Type B pancreatic cell (in vitro differentiated cells): Measurements from ENCODE around the gene PKLR. TPM values are rescaled to one million over a fixed set of nuclear protein-coding genes. Genes with fewer than 3 reads are reported as not detected.

ENCODE experiments used
- DNase-seq: peaks from one replicate; pipeline ENCODE4 v3.0.0; 2021; ENCODE audit warnings: mixed read lengths; ENCODE audit not compliant: unreplicated experiment; ENCODE audit errors: extremely low spot score
- H3K27ac Mint-ChIP-seq: 2 replicates; pipeline ENCODE4 v1.8.0; 2021; ENCODE audit warnings: mild to moderate bottlenecking, mixed read lengths
- H3K27me3 Mint-ChIP-seq: 2 replicates; pipeline ENCODE4 v1.8.0; 2021; ENCODE audit warnings: mixed read lengths
- H3K36me3 Mint-ChIP-seq: 2 replicates; pipeline ENCODE4 v1.8.0; 2021; ENCODE audit warnings: mixed read lengths
- H3K4me1 Mint-ChIP-seq: one replicate; pipeline ENCODE4 v1.8.0; 2021; ENCODE audit warnings: mixed read lengths; ENCODE audit not compliant: unreplicated experiment
- H3K4me3 Mint-ChIP-seq: 2 replicates; pipeline ENCODE4 v1.8.0; 2021; ENCODE audit warnings: mild to moderate bottlenecking, mixed read lengths
- H3K9me3 Mint-ChIP-seq: 2 replicates; pipeline ENCODE4 v1.8.0; 2021; ENCODE audit warnings: mixed read lengths
- total RNA-seq: library from RNA; stranded (reverse); gene quantifications from 2 replicates; pipeline ENCODE4 v1.2.1, GENCODE V29; 2021; ENCODE audit warnings: low replicate concordance
- TF ChIP-seq, protein P1 (sequence below): fragments of 200-600 bp; sonication (generic); conservative IDR thresholded peaks from 2 replicates; pipeline ENCODE4 v1.5.0; 2021; ENCODE audit warnings: antibody characterized with exemption, mild to moderate bottlenecking

The PKLR gene
- total RNA-seq, 1 donor from 2014 or later = 1.0 TPM

- H3K27me3 Mint-ChIP-seq = no peaks in the 10 kb centered on the region
- peak; percentile 44 for DNase-seq
- H3K27ac Mint-ChIP-seq = no peak overlapping the region
- H3K36me3 Mint-ChIP-seq = peaks cover 10% of the 10 kb centered on the region
- peak overlapping the region; percentile 25 for H3K4me3 Mint-ChIP-seq
- TF ChIP-seq, protein P1, sequence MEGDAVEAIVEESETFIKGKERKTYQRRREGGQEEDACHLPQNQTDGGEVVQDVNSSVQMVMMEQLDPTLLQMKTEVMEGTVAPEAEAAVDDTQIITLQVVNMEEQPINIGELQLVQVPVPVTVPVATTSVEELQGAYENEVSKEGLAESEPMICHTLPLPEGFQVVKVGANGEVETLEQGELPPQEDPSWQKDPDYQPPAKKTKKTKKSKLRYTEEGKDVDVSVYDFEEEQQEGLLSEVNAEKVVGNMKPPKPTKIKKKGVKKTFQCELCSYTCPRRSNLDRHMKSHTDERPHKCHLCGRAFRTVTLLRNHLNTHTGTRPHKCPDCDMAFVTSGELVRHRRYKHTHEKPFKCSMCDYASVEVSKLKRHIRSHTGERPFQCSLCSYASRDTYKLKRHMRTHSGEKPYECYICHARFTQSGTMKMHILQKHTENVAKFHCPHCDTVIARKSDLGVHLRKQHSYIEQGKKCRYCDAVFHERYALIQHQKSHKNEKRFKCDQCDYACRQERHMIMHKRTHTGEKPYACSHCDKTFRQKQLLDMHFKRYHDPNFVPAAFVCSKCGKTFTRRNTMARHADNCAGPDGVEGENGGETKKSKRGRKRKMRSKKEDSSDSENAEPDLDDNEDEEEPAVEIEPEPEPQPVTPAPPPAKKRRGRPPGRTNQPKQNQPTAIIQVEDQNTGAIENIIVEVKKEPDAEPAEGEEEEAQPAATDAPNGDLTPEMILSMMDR = no peak
- peaks cover 8% of the 10 kb centered on the region for H3K4me1 Mint-ChIP-seq
- no peaks in the 10 kb centered on the region for H3K9me3 Mint-ChIP-seq
Measured at GRCh38 chr1:155327981-155328380, 26.7 kb upstream of the PKLR start.

- Mint-ChIP-seq H3K27me3 (no peaks in the 10 kb centered on the region), H3K4me1 (peaks cover 17% of the 10 kb centered on the region), H3K9me3 (no peaks in the 10 kb centered on the region), H3K36me3 (peaks cover 10% of the 10 kb centered on the region), H3K27ac (no peak overlapping the region), H3K4me3 (no peak overlapping the region)
- DNase-seq = no peak
- TF ChIP-seq, protein P1 = no peak
Measured at GRCh38 chr1:155326631-155327037, 25.4 kb upstream of the PKLR start.

DNA sequence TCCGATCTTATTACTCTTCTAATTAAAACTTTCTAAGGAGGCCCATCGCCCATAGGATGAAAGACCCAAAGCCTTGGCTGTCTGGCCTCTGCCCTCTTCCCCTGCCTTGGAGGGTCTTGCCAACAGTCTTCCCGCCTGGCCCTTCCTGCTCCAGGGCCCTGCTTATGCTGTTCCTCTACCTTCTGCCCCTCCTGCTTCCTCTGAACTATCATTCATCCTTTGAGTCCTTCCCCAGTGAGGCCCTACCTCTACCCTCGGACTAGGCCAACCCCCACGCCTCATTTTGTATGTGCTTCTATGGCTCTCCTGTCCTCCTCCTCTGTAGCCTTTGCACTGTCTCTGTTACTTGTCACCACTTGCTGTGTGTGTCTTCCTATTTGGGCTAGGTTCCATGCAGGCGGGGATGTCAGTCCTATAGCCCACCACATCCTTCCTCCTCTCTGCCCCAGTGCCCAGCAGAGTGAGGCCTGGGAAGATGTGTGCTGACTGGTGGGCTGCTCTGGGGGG is 24.8 kb upstream of the PKLR start:
- Mint-ChIP-seq H3K4me1 (peaks cover 20% of the 10 kb centered on the region), H3K27me3 (no peaks in the 10 kb centered on the region), H3K36me3 (peaks cover 7% of the 10 kb centered on the region), H3K4me3 (peak overlapping the region; percentile 81), H3K9me3 (no peaks in the 10 kb centered on the region), H3K27ac (peak overlapping the region; percentile 55)
- no peak for DNase-seq
- TF ChIP-seq, protein P1 = no peak

DNA sequence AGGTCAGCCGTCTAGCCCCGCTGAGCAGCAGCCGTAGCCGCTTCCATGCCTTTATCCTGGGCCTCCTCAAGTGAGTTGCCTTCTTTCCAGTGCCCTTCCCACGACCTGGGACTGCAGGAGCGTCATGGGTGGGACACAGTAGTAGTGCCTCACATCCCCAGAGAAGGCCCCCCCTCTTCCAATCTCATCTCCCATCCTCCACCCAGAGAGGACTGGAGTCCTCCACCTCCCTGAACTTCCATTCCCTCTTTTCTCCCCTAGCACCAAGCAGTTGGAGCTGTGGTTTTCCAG is 24.3 kb upstream of the PKLR start:
- Mint-ChIP-seq H3K4me3 (peak overlapping the region; percentile 81), H3K27ac (peak overlapping the region; percentile 55)

GRCh38 chr1:155324717-155325602 is 23.7 kb upstream of the PKLR start:
- H3K4me1 Mint-ChIP-seq = peaks cover 26% of the 10 kb centered on the region
- DNase-seq = no peak
- TF ChIP-seq, protein P1 = peak; percentile 68
- H3K27me3 Mint-ChIP-seq = no peaks in the 10 kb centered on the region
- peak overlapping the region; percentile 90 for H3K4me3 Mint-ChIP-seq
- no peaks in the 10 kb centered on the region for H3K9me3 Mint-ChIP-seq
- H3K36me3 Mint-ChIP-seq = no peaks in the 10 kb centered on the region
- peak overlapping the region; percentile 61 for H3K27ac Mint-ChIP-seq

More for the DNA sequence above, 24.3 kb upstream of the PKLR start:
- Mint-ChIP-seq H3K27me3 (no peaks in the 10 kb centered on the region), H3K9me3 (no peaks in the 10 kb centered on the region), H3K36me3 (peaks cover 1% of the 10 kb centered on the region), H3K4me1 (peaks cover 20% of the 10 kb centered on the region)
- TF ChIP-seq, protein P1 = no peak
- no peak for DNase-seq
